Stimulated activated CD8-positive, alpha-beta memory T cell treated with anti-CD3 and anti-CD28 coated beads, Interleukin-4, amount 100 ng/mL, for 4 hours (primary cell): Measurements from ENCODE around the gene FRAS1.
"Not testable (repeated sequence)": the region's sequence is repeated elsewhere in the genome, so short reads cannot be mapped to it uniquely, and the experiment has no call there.

Source experiments
- DNase-seq, 2 donors: peaks; one replicate each; pipeline ENCODE4 v3.0.0-alpha.2; 2020; ENCODE audit warnings: low read depth in 2 of 2, low spot score in 1 of 2

FRAS1 gene

DNA sequence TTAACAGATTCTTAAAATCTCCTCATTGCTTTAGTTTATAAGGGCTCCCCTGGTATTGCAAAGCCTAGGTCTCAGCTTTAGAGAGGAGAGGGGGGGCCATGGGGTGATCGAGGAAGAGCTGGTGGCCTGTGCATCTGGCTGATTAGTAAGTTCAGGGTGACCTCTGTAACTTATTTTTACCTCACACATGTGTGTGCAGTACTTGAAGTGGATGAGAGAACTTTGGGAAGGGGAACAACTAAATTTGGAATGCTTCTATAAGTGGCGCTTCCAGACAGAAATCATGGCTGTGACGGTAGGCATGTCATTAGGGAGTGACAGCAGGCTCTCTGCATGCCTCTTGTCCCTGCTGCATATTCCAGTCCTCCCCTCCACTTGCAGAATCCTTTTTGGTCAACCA is 41.9 kb downstream of the FRAS1 start:
- DNase-seq = no peak

DNA sequence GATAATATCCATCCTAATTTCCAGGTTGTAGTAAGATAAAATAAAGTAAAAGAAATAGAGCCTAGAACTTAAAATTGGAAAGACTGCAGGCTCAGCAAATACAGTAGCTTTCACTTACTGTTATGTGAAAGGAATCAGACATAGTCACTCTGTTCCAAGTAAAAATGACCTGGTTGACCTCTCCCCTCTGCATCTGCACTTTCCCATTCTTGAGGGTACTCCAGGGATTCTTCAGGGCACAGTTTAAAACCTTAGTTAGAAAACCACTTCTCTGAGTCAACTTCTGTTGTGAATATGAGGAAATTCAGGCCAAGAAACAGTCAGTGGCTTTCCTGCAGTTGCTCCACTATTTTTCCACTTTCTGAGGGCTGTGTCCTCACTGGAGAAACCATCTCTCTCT is 42.9 kb downstream of the FRAS1 start:
- DNase-seq = no peak

DNA sequence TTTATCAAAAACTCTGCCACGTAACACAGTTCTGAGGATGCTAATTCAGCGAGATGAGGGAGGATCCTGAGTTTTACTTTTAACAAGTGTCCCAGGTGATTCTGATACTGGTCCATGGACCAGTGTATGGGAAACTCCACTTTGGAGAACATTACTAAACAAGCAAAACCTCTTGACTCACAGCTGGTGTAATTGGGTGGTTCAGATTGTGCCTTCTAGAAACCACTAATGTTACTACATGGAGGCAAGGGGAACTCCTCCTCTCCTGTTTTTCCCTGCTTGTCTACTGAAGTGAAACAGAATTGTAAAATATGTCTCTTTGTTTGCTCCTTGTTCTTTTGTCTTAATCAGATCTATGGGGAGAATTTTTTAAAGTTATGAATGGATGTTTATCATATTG is 62.6 kb downstream of the FRAS1 start:
- no peak for DNase-seq

DNA sequence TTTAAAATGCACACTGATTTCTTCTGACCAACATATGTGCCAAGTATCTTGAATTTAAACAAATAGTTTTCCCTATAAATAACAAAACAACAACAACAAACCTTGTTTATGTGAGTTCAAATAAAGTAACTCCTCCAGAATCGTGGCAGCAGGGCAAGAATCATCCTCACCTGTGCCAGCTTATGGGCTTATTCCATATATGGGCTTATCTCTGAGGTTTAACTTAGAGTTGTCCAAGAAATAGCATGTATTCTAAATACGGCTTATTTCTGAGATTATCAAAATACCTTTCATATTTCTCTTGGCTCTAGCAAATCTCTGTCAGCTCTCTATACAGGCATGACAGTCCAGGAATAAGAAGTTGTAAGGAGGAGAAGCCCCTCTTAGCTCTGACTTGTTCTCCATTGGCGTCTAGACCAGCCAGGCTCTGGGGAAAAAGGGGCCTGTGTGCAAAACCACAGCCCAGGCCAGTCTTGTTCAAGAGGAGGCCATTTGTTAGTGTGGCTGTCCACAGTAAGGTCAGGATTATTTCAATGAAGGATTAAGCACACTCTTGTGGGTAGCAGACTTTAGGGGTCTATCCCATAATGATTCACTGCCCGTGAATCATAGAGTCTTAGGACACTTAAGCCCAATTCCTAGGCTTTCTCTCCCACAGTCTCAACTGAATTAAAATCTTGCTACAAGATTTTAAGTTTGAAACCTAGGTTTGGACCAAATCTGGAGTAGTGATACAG is 63.2 kb downstream of the FRAS1 start:
- no peak for DNase-seq

DNA sequence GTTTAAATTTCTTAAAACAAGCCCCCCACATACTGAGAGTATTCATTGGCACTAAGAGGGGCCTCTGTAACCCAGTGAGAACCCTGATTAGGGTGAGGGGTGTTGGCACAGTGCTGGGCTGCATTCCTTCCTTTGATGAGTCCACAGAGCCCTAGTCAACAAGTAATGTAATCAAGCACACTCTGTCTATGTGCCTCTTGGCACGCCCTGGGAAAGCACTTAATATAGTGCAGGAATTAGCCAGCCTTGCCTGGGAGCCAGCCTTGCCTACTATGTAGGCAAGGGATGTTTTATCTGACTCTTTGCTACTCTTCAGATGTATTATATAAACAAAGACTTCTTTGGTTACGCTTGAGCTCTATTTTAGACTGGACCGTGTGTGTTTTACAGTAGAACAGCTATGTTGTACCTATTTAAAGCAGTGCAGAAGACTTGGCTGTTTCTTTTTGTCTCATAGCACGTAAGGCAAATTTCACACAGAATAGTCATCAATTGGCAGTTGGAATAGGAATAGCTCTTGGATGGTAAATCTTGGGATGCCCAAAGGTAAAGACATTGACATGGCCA is 64.3 kb downstream of the FRAS1 start:
- no peak for DNase-seq

DNA sequence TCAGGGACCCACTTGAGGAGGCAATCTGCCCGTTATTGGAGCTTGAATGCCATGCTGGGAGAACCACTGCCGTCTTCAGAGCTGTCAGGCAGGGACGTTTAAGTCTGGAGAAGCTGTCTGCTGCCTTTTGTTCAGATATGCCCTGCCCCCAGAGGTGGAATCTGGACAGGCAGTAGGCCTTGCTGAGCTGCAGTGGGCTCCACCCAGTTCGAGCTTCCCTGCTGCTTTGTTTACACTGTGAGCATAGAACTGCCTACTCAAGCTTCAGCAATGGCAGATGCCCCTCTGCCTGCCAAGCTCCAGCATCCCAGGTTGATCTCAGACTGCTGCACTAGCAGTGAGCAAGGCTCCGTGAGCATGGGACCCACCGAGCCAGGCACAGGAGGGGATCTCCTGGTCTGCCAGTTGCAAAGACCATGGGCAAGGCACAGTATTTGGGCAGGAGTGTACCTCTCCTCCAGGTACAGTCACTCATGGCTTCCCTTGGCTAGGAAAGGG is 68.8 kb downstream of the FRAS1 start:
- DNase-seq = not testable (repeated sequence)

DNA sequence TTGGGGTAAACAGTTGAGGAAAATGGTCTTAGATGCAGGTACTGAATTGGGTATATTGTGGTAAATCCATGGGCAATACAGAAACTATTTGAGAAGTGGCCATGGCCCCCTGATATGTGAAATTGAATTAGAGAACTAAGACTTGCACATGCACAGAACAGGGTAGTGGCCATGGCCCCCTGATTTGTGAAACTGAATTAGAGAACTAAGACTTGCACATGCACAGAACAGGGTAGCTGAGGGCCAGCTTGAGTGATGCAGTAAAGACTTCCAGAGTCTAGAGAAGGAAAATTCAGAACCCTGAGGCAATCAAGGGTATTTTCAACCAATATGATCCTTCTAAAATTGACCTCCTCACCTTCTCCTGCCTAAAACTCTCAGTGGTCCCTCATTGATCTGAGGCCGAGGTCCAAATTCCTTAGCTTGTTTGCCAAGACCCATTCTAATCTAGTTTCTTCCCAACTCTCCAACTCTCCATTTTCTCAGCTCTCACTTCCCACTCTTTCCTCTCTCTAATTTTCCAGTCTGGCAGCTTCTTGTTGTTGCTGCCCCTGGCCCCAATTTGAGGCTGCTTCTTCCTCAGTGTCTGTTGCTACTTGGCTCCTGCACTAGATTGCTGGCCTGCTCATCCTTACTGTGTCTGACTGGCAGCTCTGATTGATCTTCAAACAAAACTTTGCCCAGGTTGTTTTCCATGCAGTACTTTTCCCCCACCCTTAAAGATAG is 72.4 kb downstream of the FRAS1 start:
- DNase-seq = no peak

DNA sequence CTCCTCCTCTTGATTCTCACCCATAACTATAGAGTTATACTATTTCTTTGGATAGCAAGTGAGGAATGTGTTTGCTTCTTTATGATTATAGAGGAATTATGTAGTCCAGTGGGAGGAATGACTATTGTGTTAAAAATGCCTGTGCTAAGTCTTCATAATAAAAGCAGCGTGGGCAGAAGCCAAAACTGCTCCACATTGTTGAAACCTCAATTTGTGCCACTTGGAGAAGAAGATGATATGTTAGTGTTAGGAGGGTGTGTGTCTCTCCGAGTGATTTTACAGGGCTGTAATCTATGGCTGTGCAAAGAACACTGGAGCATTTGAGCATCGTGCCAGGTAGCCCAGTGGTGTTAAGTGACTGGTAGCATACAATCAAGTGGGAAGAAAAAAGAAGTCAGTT is 74.3 kb downstream of the FRAS1 start:
- no peak for DNase-seq

DNA sequence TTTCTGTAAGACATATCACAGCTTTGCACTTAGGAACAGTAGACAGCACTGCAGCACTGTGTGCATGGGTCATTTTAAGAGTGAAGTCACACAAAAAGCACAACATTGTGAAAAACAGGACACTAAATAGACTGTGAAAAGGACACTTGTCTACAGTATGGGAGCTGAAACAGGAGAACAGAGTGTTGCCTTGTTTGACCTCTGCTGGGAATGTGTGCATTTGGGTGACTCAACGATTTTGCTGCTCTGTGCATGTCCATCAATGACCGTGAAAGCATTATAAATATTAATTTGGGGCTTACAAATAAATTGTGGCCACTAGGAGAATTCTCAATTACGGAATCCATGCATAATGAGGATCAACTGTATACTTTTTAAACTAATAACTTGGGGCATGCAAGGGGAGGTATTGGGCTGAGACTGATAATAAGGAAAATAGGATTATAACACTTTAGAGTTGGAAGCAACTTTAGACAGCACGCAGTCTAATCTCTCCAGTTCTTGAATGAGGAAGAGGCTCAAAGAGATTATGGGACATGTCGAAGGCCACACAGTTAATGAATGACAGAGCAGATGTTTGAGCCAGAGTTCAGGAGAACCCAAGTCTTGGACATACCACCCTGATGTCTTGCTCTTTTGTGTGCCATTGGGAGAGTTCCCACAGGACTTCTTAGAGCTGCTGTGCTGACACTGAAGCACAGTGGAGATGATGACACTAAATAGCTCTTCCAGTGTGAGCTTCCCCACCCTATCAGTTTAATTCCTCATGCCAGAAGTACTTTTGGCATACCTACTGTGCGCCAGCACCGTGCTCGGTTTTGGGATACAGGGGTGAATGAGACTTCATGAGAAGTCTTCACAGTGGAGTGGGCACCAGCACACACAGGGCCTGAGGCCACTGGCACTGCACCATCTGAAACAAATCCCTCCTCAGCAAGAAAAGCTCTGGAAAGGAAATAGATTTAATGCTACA is 79.3 kb downstream of the FRAS1 start:
- no peak for DNase-seq

DNA sequence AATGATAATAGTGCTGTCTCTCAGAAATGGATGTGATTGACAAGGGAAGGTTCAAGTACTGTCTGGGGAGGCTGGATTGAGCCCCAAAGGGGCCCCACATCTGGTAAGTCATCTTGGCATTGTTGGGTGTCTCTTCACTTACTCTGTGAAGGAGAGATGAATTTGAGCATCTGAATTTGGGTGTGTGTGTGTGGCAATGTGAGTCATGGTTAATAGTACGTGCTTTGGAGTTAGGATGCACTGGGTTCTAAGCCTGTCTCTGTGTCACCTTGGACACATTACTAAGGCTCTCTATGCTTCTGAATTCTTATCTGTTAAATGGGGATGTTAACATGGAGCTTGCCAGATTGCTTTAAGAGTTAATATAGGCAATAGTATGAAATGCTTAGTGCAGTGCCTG is 80.4 kb downstream of the FRAS1 start:
- no peak for DNase-seq

DNA sequence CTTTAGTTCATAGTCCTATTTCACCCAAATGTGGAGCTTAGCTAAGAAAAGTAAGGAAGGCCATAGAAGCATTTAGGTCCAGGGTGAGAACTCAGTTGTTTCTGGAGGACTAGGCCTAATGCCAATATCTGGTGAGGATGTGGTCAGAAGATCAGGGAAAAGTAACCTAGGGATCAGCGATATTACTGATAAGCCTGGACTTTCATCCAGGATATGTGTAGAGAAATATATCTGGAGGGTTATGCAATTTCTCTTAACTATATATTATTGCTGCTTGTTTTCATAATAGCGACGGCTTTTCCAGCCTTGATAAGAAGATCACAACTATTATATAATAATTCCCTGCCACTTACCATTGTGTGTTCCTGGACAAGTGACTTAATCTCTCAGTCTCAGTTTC is 81.1 kb downstream of the FRAS1 start:
- no peak for DNase-seq

DNA sequence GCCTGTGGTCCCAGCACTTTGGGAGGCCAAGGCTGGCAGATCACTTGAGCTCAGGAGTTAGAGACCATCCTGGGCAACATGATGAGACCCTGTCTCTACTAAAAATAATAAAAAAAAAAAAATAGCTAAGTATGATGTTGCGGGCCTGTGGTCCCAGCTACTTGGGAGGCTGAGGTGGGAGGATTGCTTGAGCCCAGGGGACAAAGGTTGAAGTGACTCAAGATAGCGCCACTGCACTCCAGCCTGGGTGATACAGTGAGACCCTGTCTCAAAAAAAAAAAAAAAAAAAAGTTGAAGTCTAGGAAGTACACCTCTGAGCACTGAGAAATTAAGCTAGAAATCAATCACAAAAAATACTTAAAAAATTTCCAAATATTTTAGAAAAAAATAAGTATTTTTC is 86.5 kb downstream of the FRAS1 start:
- DNase-seq = no peak

DNA sequence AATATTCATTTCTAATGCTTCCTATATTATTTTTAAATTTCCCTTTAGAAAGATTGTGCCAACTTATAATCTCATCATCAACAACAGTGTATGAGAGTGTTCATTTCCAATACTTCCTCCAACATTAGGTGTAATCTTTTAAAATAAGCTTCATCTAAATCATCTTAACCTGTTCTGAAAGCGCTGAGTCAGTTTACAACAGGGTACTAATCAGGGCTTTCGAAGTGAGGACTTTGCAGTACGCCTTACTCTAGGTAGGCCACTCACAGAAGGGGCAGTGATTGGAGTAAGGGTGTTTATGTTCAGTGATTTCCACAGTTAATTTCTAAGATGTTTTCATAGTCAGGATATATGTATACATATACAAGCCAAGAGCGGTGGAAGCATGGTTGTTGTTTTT is 87.9 kb downstream of the FRAS1 start:
- no peak for DNase-seq

DNA sequence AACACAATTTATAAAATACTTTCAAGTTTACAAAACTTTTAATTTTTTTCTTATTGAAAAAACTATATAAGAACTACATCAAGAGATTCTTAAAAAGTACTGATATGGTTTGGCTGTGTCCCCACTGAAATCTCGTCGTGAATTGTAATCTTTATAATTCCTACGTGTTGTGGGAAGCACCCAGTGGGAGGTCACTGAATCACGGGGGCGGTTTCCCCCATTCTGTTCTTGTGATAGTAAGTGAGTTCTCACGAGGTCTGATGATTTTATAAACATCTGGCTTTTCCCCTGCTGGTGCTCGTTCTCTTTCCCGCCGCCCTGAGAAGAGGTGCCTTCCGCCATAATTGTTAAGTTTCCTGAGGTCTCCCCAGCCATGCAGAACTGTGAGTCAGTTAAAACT is 88.5 kb downstream of the FRAS1 start:
- no peak for DNase-seq

DNA sequence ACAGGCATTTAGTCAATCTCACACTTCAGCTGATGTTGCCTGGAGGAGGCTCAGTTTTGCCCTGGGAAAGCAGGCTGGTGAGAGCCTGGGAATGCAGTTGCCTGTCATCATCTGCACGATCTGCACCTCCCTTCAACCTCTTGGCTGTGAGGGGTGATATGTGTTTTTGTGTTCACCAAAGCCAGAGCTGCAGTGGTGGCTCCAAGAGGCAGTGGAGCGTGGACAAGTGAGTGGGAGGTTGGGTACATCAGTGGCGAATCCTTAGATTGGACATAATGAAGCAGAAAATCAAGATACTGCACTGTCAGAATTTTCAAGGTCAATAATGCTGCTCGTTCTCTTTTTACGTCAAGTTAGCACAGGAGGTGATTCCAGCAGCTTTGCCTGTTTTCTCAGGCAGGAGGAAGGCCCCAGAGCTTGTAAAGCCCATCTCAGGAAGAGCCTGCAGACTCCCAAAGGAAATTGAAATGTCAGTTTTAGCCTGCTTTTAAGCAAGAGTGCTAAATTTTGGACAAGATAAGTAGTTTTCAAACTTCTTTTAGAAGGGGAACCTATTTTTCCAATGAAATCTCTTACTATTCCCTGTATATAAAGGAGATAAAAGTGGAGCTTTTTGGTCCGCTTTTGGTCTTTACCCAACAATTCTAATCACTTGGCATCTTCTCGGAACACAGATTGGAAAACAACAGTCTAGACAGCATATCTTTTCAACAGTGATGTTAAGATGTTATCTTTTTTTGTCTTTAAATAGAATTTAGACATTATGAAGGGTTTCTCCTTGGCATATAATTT is 92.8 kb downstream of the FRAS1 start:
- DNase-seq = no peak

DNA sequence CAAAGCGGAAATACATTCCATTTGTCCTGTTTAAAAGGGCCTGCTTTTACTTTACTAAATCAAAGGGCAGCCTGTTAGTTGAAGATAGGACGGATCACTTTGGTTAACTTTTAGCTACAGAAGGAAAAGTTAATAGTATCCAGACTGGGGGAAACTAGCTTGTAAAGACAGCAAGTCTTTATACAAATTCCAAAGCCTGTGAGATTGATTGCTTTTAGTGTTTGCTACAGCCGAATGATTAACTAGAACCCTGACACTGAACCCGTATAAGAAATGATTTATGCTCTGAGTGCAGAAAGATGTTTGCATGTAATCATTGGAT is 93.4 kb downstream of the FRAS1 start:
- DNase-seq = no peak

DNA sequence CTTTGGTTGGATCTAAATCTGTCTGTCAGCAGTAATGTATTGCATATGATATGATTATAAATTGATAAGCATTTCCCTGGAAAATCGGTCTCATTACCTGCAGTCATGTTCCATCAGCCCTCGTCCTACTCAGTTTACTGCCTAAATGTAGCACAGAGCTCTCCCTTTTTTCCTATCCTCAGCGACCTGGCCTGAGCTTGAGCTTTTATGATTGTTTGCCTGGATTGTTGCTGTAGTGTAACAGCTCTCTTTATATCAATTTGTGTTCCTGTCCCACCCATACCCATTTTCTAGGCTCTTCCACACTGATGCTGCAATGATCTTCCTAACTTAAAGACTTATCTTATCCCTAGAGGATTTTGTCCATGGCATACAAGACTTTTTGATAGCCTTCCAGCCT is 95.7 kb downstream of the FRAS1 start:
- no peak for DNase-seq

DNA sequence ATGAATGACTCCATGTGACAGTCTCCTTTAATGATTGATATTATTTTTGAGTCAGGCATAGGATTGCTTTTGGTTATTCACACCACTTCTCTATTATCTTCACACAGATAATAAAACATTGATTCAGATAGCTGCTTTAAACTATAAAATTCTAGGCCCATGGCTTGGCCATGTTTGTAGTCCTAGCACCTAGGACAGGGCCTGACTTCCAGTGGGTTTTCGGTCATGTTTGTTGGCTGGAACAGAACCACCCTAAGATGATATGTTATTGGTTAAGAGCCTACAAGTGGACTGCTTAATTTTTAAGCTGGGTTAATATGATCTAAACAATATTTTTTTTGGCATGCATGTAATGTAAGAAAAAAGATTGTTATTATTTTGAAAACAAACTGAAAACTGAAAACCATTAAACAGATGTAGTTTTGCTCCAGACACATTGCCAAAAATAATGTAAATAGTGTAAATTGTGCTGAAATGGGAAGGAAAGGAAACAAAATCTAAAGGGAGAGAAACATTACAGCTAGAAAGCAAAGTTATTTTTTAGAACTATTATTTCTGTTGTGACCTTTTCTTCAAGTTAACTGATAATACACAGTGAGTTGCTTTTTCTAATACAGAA is 98.0 kb downstream of the FRAS1 start:
- no peak for DNase-seq

DNA sequence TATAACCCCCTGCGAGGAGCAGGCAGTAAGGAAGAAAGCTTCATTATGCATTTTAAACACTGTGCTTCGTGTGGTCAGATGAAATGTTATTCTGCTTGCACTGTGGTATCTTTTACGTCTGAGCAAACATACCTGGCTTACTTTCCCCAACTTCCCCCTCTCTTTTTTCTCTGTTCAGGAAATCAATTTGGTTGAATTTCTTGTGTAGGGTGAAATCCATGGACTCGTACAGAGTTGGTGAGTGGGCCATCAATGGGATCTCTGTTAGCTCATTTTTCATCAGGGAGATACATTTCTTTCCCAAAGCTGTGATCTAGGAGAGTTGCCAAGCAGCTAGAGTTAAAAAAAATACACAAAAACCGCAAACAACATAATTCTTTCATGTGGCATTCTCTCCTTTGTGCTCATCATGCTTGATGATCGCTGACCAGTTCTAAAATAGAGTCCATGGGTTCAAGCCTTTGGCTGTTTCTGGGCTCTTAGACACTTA is 98.5 kb downstream of the FRAS1 start:
- DNase-seq = no peak

DNA sequence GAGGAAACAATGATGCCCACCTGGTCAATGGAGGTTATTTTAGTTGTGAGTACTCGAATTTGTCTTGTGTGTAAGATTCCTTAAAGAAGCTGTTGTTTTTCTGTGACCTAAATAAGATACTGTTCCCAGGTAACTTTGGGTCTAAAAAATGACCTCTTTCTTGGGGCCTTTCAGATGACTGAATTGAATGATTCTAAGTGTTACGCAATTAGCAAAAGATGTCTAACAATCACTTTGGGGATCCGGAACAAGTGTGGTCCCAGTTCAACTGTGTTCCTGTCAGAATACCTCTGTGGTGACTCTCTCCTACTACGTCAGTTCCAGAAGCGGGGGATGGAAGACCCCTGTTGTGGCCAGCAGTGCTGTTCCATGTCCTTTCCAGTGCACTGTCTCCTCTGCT is 99.4 kb downstream of the FRAS1 start:
- DNase-seq = no peak
